SK-N-MC (cell line): ENCODE measurements around the gene NHLH2.

ENCODE experiments used
- EZH2 ChIP-seq: fragments of 200-600 bp; sonication (generic); IDR thresholded peaks from one replicate; pipeline ENCODE4 v1.6.1; 2017; ENCODE audit warnings: antibody characterized with exemption
- POLR2AphosphoS5 ChIP-seq: IDR thresholded peaks from 2 replicates; pipeline ENCODE4 v1.6.1; 2012; ENCODE audit warnings: mild to moderate bottlenecking, low read depth, low read length, borderline replicate concordance

DNA sequence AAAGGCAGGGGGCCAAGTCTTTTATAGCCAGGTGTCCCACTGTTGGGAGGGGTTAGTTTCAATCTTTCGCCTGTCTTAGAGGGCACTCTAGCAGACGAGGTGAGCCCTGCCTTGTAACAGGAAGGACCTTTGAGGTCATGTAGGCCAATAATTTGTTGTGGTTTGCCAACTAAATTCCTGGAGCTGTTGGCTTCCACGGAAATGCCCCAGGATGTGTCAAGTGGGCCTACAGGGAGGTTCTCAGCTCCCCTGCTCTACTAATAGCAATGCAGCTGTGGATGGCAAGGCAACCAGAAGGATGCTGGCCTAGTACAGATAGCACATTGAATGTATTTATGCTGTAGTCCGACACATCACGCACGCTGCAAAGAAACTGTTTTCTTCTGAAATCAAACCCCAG is 50.1 kb downstream of the NHLH2 start:
- TF ChIP-seq EZH2: no peak
- TF ChIP-seq POLR2AphosphoS5: no peak
